ENCODE measurements around the gene C10orf90.

The C10orf90 gene

GRCh38 chr10:126538439-126539135 lies 131.9 kb downstream of the C10orf90 start:
- DNase-seq (ENCODE audit: low read depth), result no peak

DNA sequence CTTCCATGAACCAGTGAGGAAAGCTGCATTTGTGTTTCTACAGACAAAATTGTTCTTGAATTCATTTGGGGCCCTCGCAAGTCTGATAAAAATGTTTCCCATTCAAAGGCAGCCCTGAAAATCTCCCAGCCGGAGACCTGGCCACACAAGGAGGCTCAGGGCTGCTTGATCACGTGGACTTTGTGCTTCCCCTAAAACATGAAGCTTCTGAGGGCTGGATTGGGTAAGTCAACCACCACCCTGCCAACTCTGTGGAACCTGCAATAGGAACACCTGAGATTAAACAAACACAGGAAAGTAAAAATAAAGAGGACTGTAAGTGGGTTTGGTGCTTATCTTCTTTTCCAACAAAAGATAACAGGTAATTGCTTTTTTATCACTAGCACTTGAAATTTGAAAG lies 133.8 kb downstream of the C10orf90 start:
- DNase-seq (ENCODE audit: low read depth), result no peak

GRCh38 chr10:126536148-126536547 lies 134.3 kb downstream of the C10orf90 start:
- DNase-seq (ENCODE audit: low read depth), result no peak

GRCh38 chr10:126533644-126534043 lies 136.8 kb downstream of the C10orf90 start:
- no peak for DNase-seq (ENCODE audit: low read depth)

DNA sequence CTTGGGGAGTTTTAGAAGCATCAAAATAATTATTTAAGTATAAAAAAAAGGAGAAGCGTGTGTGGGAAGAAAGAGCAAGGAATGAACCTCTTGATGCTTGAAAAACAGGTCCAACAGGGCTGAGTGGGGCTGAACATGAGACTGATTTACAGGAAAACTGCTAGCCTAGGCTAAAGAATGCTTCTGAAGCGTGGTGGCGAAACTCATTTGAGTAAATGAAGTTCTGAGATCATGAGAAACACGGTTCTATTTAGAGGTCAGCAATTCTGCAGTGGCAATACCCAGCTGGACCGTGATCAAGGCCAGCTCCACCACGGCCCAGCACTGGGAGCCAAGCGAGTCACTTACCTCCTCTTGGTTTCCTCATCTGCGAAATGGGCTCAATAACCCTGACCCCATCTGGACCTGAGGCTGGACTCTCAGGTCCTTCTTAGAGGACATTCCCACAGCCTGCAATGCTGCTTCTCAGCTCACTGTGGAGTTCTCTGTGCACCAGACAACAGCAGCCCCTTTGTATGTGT lies 142.1 kb downstream of the C10orf90 start:
- no peak for DNase-seq (ENCODE audit: low read depth)

DNA sequence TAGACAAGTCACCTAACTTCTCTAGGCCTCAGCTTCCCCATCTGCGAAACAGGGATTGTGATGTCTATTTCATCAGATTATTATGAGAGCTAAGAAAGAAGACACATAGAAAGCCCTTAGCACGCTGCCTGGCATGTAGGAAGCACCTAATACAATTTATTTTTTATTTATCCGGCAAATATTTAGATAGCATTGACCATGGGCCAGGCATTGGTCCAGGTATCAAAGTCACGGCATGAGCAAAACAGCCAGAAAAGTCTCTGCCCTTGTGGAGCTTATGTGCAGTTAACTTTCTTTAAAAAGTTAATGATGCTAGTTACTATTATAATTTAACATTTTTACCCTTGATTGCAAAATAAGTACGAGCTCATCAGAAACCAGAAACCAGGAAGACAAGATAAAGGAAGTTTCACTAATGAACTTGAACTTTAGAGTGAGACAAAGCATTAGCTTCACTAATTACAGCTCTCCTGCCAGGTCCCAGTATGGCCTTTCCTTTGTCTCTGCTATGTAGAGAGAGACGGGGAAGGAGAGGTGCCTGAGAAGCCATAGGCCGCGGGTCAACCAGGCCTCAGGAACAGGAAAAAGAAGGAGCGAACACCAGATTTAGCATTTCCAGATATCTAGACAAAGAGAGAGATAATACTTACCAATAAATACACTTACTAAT lies 142.7 kb downstream of the C10orf90 start:
- DNase-seq (ENCODE audit: low read depth), result no peak

GRCh38 chr10:126525326-126525725 lies 145.2 kb downstream of the C10orf90 start:
- no peak for DNase-seq (ENCODE audit: low read depth)

DNA sequence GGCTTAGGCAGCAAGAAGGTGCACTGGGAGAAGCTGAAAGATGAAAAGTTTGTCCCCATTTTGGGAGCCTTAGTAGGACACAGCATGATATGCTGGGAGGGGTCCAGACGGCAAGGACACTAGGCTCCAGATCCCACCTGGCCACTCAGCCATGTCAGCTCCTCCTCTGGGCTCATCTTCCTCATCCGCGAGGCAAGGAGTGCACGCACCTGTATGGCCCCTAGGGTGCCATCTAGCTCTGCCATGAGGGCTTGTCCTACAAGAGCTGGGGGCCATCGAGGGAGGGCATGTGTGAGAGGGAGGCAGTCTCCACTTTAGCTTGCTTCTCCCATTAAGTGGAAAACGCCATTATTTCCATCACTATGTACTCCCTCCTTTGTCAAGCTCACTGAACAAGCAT lies 146.0 kb downstream of the C10orf90 start:
- DNase-seq (ENCODE audit: low read depth), result no peak

- DNase-seq (ENCODE audit: low read depth), result no peak
Measured at GRCh38 chr10:126523071-126523470, 147.4 kb downstream of the C10orf90 start.

GRCh38 chr10:126521399-126521798 lies 149.1 kb downstream of the C10orf90 start:
- DNase-seq (ENCODE audit: low read depth), result no peak

GRCh38 chr10:126520751-126521317 lies 149.7 kb downstream of the C10orf90 start:
- DNase-seq (ENCODE audit: low read depth), result no peak

- no peak for DNase-seq (ENCODE audit: low read depth)
Measured at GRCh38 chr10:126519992-126520391, 150.5 kb downstream of the C10orf90 start.

DNA sequence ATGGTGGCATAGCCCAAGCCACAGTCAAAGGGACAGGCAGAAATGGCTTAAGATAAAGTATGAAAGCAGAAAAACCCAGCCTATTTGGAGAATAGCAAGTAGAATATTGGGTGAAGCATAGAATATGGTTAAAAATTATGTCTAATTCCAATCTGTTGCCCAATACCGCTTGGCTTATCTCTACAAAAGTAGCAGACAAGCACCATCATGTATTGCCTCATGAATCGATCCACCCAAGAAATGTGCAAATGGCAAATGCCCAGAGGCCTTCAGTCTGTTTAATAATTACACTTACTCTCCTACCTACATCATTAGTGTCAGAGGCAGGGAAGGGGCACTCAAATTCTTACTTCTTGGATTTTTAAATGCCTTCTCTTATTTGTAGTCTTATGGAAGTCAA lies 151.3 kb downstream of the C10orf90 start:
- DNase-seq (ENCODE audit: low read depth), result no peak

DNA sequence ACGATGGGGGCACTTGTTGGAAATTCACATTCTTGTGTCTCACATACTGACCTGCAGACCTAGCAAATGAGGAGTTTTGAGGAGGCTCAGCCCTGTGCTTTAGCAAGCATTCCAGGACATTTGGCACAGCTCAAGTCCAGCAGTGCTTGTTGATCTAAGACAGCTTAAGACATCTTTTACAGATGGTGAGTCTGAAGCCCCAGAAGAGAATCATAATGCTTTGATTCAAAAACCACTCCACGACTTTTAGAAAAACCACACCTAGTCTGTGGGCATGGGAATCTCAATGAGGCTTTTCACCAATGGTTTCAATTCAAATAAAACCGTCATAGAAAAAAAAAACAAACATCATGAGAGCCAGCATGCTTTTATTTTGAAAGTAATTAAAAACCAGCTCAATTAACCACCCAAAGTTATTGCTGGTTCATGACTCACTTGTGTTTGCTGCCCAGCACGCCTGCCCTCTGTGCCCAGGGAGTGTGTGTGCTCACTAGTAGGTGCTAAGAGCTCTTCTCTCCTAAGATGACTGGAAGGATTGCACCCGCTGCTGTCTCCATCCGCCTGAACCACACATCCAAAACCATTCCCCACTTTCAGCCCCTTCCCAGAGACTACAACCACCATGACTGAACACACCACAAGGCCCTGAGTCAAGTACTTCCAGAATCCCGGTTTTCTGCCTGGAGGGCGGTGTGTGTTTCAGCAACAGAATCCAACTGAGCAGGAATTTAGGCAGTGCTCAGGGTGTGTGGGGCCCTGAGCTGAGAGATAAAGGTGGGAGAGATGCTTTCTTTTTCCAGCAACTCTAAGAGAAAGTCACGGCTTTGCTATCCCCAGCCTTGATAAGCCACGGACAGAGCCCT lies 152.0 kb downstream of the C10orf90 start:
- DNase-seq (ENCODE audit: low read depth), result no peak

GRCh38 chr10:126516515-126516914 lies 154.0 kb downstream of the C10orf90 start:
- no peak for DNase-seq (ENCODE audit: low read depth)

DNA sequence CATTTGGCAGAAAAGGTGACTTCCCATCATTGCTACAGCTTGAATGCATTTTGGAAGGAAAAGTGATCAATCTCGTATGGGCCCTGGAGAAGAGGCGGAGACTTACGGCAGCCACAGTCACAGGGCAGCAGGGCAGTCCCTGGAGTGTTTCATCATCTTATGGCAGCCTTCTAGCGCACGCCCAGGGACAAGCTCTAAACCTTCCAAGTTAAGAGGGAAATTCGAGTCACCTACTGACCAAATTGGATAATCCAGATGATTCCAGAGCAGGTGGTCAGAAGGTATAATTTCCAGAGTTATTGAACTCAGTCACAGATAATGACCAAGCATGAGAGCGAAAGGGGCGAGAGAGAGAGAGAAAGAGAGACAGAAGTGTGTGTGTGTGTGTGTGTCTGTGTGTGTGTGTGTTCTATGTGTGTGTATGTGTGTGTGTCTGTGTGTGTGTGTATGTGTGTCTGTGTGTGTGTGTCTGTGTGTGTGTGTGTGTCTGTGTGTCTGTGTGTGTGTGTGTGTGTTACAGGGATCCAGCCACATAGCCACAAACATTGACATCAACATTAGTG lies 158.5 kb downstream of the C10orf90 start:
- DNase-seq (ENCODE audit: low read depth), result no peak

GRCh38 chr10:126509182-126509581 lies 161.3 kb downstream of the C10orf90 start:
- DNase-seq (ENCODE audit: low read depth), result no peak

- no peak for DNase-seq (ENCODE audit: low read depth)
Measured at GRCh38 chr10:126508535-126509040, 161.9 kb downstream of the C10orf90 start.

DNA sequence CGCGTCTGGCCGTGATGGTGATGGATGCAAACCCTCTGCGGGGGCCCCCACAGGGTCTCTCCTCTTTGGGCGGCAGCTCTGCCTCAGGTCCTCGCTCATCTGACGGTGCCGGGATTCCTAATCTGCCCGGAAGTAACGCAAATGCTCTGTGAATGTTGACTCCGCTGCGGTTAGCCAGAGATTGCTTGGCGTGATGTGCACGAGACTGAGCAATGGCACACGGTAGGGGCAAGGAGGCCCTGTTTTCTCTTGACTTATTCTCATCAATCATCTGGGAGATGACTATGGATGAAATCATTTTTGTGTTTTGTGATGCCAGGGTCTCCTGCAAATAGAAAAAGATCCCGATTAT lies 165.8 kb downstream of the C10orf90 start:
- no peak for DNase-seq (ENCODE audit: low read depth)

DNA sequence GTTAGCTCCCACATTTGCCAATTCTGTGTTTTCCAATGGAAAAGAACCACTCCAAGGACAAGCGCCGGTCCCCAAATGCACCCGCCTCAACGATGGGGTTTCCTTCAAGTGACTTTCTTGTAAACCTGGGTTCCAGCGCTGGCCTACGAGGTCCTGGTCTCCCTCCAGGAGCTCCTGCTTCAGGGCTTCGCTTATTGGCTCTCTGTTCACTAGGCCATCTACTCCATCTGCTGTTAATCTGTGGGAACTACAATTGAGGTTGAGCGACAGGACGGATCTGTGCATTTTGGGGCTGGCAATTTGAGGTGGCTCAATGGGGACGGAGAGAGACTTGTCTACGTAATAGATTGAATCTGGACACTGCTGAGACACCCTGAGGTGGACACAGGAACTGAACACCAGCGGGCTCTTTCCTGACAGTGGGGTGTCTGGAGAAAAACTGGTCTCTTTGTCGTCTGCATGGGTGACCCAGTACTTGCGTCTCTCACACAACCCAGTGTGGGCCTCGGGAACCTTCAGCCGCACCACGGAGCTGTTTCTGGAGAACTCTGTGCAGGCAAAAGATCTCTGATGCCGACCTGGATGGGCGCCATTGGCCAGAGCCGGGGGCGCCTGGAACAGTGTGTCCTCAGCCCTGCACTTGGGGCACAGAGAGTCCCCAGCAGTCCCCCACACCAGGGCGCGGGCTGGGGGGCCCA lies 166.3 kb downstream of the C10orf90 start:
- peak; percentile 24 for DNase-seq (ENCODE audit: low read depth)

DNA sequence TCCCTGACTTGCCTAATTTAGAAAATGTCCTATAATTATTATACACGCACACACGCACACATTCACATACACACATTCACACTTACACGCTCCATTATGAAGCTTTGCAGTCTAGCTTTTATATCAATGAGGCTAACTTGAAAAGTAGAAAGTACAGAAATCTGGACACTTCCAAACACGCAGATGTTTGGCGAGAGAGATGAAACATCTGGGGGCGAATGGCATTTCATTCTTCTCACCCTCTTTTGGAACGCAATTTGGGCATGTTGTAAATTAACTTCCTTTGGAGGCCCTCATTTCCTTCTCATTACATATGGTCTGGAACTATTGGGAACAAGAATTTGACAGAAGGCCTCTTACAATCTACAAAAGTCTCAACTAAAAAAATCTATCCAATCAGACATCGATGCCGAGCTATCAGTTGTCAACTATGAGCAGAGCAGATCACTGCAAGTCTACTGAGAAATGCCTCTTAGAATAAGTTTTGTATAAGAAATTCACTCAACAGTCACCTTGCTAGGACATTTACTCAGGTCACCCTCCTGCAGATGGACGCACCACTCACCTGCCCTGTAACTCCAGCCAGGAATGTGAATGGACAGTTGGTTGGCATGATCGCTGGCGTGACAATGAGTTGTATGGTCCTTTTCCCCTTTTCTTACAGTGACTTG lies 167.0 kb downstream of the C10orf90 start:
- DNase-seq (ENCODE audit: low read depth), result no peak
